Mammary epithelial cell (primary cell): Measurements from ENCODE around the gene RPGRIP1L.

Experiments used
- EZH2 ChIP-seq: IDR thresholded peaks from 2 replicates; pipeline ENCODE4 v1.6.1; 2012; ENCODE audit warnings: low read length, inconsistent platforms, borderline replicate concordance
- TF ChIP-seq, protein P1 (sequence below), 2 donors: IDR thresholded peaks in 1 of 2; conservative IDR thresholded peaks in 1 of 2; 2 replicates each; pipeline ENCODE4 v1.5.1; 2011 to 2012; ENCODE audit warnings: inconsistent platforms in 2 of 2, low read length in 2 of 2, mild to moderate bottlenecking in 2 of 2, control low read depth in 1 of 2, low read depth in 1 of 2; ENCODE audit not compliant: insufficient read depth in 1 of 2; ENCODE audit errors: extremely low read depth in 1 of 2

DNA sequence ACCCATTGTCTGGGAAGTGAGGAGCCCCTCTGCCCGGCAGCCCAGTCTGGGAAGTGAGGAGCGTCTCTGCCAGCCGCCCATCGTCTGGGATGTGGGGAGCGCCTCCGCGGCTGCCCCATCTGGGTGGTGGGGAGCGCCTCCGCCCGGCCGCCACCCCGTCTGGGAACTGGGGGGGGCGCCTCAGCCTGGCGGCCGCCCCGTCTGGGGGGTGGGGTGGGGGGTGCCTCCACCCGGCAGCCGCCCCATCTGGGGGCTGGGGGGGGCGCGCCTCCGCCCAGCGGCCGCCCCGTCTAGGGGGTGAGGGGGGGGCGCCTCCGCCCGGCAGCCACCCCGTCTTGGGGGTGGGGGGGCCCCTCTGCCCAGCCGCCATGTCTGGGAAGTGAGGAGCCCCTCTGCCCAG lies 78.4 kb downstream of the RPGRIP1L start:
- TF ChIP-seq, protein P1, sequence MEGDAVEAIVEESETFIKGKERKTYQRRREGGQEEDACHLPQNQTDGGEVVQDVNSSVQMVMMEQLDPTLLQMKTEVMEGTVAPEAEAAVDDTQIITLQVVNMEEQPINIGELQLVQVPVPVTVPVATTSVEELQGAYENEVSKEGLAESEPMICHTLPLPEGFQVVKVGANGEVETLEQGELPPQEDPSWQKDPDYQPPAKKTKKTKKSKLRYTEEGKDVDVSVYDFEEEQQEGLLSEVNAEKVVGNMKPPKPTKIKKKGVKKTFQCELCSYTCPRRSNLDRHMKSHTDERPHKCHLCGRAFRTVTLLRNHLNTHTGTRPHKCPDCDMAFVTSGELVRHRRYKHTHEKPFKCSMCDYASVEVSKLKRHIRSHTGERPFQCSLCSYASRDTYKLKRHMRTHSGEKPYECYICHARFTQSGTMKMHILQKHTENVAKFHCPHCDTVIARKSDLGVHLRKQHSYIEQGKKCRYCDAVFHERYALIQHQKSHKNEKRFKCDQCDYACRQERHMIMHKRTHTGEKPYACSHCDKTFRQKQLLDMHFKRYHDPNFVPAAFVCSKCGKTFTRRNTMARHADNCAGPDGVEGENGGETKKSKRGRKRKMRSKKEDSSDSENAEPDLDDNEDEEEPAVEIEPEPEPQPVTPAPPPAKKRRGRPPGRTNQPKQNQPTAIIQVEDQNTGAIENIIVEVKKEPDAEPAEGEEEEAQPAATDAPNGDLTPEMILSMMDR (conservative IDR thresholded peaks at IDR 0.05 in 1 of 2, IDR thresholded peaks at IDR 0.05 in 1 of 2; ENCODE audit: extremely low read depth in 1 of 2, insufficient read depth in 1 of 2, low read depth in 1 of 2, low read length in 2 of 2), result no peak
- no peak for TF ChIP-seq EZH2
